Right lobe of liver (tissue), 6 donors: ENCODE measurements around the gene NPAS2. TPM values are rescaled to one million over a fixed set of nuclear protein-coding genes. Genes with fewer than 3 reads are reported as not detected.

Experiments used
- ATAC-seq, 4 donors: fragments of 200-7000 bp; cut with Tn5 transposase; one replicate each; pipeline ENCODE4 v1.9.1; 2020; ENCODE audit warnings: mild to moderate bottlenecking in 4 of 4, moderate library complexity in 4 of 4
- DNase-seq, 3 donors: peaks; one replicate each; pipeline ENCODE4 v3.0.0-alpha.2; 2020
- H3K27ac ChIP-seq, 3 donors: fragments of 200-600 bp; one replicate each; pipeline ENCODE4 v1.8.0; 2022
- H3K27me3 ChIP-seq, 2 donors: fragments of 200-600 bp; one replicate each; pipeline ENCODE4 v1.8.0; 2022
- H3K36me3 ChIP-seq, 4 donors: fragments of 200-600 bp; sonication (generic) in 1 of 4; one replicate each; pipeline versions ENCODE4 v1.5.1 to v1.8.0; 2017 to 2022; ENCODE audit warnings: control low read depth in 1 of 4
- H3K4me1 ChIP-seq, 4 donors: fragments of 200-600 bp; sonication (generic) in 1 of 4; one replicate each; pipeline versions ENCODE4 v1.5.1 to v1.8.0; 2017 to 2022; ENCODE audit warnings: control low read depth in 1 of 4
- H3K4me3 ChIP-seq, 3 donors: fragments of 200-600 bp; one replicate each; pipeline ENCODE4 v1.8.0; 2022
- H3K9me3 ChIP-seq, 4 donors: fragments of 200-600 bp; sonication (generic) in 1 of 4; one replicate each; pipeline versions ENCODE4 v1.5.1 to v1.8.0; 2017 to 2022; ENCODE audit warnings: control low read depth in 1 of 4
- CTCF ChIP-seq, 4 donors: fragments of 200-600 bp in 3 of 4; fragments of 450-650 bp in 1 of 4; IDR thresholded peaks; one replicate each; pipeline versions ENCODE4 v1.5.1 to v1.8.0; 2016 to 2022; ENCODE audit warnings: antibody characterized with exemption in 4 of 4, mild to moderate bottlenecking in 2 of 4
- POLR2A ChIP-seq: fragments of 450-650 bp; IDR thresholded peaks from one replicate; pipeline ENCODE4 v1.6.1; 2017; ENCODE audit warnings: antibody characterized with exemption, mild to moderate bottlenecking
- WGBS: methylation state at CpG from one replicate; pipeline ENCODE4 v1.1.6; 2018; ENCODE audit warnings: low coverage, low lambda C conversion rate; ENCODE audit not compliant: insufficient coverage; ENCODE audit errors: missing lambda C conversion rate; 5-methylcytosine and 5-hydroxymethylcytosine counted together
- intact Hi-C, 2 donors: fragments of 100-400 bp; cut with DNase I; formaldehyde crosslinking; loops; one replicate each; pipeline versions ENCODE4 v1.11.2 to v1.14.1; 2022
- total RNA-seq, 6 experiments: library from RNA; depleted of rRNA in 2 of 6; stranded (reverse); fragments of >200 nt in 2 of 6; fragmentation: NEBNext Ultra II Directional in 3 of 6; extraction: Animal tissue kit (Norgen Biotek cat#: 25700) in 3 of 6; gene quantifications; one replicate each; pipeline versions ENCODE4 v1.1.0 to v1.2.4, GENCODE V29; 2016 to 2023
- donor health status: DM: no; HTN: yes; CAD: no.
- donor health status: DM: no; HTN: no; CAD: no.
- donor health status: DM: no; HTN: no; CAD: no.
- donor health status: DM: no; HTN: yes; CAD: no.
- donor health status: DM: no; HTN: yes; CAD: no.

Gene NPAS2
- total RNA-seq, 6 experiments from 2014 or later: 8.8 to 33.3 (median 24.5) TPM

- H3K27ac ChIP-seq: peak overlapping the region; percentile 70 to 90 (median 86)
- 23% methylated on average over 16 of the region's 21 CpGs for WGBS
- TF ChIP-seq POLR2A: peak; percentile 29
- TF ChIP-seq CTCF (IDR thresholded peaks at IDR 0.05): no peak
- H3K27me3 ChIP-seq: no peaks in the 10 kb centered on the region
- DNase-seq (peak in 2 of 3 donors; percentile 40 to 45), ATAC-seq (peak; percentile 85 to 93 (median 90))
- no peaks in the 10 kb centered on the region for H3K9me3 ChIP-seq
- intact Hi-C loops: no loop called here
- H3K4me3 ChIP-seq: peak overlapping the region; percentile 7 to 32 (median 14)
- H3K4me1 ChIP-seq: peaks cover 0 to 7% (median 3%) of the 10 kb centered on the region in 4 donors
- no peaks in the 10 kb centered on the region for H3K36me3 ChIP-seq
Measured at GRCh38 chr2:100924520-100925451, 104.8 kb downstream of the NPAS2 start.

GRCh38 chr2:100928235-100928634, 108.3 kb downstream of the NPAS2 start:
- TF ChIP-seq POLR2A (no peak), CTCF (IDR thresholded peaks at IDR 0.05) (no peak)
- intact Hi-C loops: no loop called here
- WGBS: 45% methylated on average over 6 of the region's 6 CpGs
- H3K4me3 ChIP-seq: no peak overlapping the region
- no peaks in the 10 kb centered on the region for H3K9me3 ChIP-seq
- no peak overlapping the region for H3K27ac ChIP-seq
- peaks cover 0 to 6% (median 0%) of the 10 kb centered on the region in 4 donors for H3K36me3 ChIP-seq
- DNase-seq (peak in 1 of 3 donors; percentile 31), ATAC-seq (peak in 1 of 4 donors; percentile 49)
- H3K27me3 ChIP-seq: no peaks in the 10 kb centered on the region
- peaks cover 0 to 7% (median 3%) of the 10 kb centered on the region in 4 donors for H3K4me1 ChIP-seq

GRCh38 chr2:100929147-100929546, 109.2 kb downstream of the NPAS2 start:
- intact Hi-C loops: no loop called here
- ATAC-seq (no peak), DNase-seq (no peak)
- WGBS: no CpG with 5 or more reads among the region's 2 CpGs
- no peak overlapping the region for H3K4me3 ChIP-seq
- H3K27me3 ChIP-seq: no peaks in the 10 kb centered on the region
- peaks cover 0 to 9% (median 0%) of the 10 kb centered on the region in 4 donors for H3K36me3 ChIP-seq
- H3K9me3 ChIP-seq: no peaks in the 10 kb centered on the region
- no peak overlapping the region for H3K27ac ChIP-seq
- peaks cover 0 to 7% (median 2%) of the 10 kb centered on the region in 4 donors for H3K4me1 ChIP-seq
- no peak for TF ChIP-seq POLR2A
- TF ChIP-seq CTCF (IDR thresholded peaks at IDR 0.05): no peak

GRCh38 chr2:100934504-100935371, 114.8 kb downstream of the NPAS2 start:
- Histone ChIP-seq H3K9me3 (no peaks in the 10 kb centered on the region), H3K36me3 (peaks cover 0 to 9% (median 0%) of the 10 kb centered on the region in 4 donors), H3K4me3 (no peak overlapping the region), H3K27ac (no peak overlapping the region), H3K27me3 (no peaks in the 10 kb centered on the region), H3K4me1 (peaks cover 0 to 11% (median 4%) of the 10 kb centered on the region in 4 donors)
- WGBS: 80% methylated on average over 5 of the region's 6 CpGs
- TF ChIP-seq POLR2A (no peak), CTCF (IDR thresholded peaks at IDR 0.05) (no peak)
- DNase-seq (peak in 1 of 3 donors; percentile 61), ATAC-seq (peak in 3 of 4 donors; percentile 21 to 71 (median 31))
- intact Hi-C loops: no loop called here
